ENCODE data around the gene WWOX. TPM values are rescaled to one million over a fixed set of nuclear protein-coding genes. Genes with fewer than 3 reads are reported as not detected.

Gene WWOX
- total RNA-seq, 1 experiment from 2014 or later: 15.6 TPM

DNA sequence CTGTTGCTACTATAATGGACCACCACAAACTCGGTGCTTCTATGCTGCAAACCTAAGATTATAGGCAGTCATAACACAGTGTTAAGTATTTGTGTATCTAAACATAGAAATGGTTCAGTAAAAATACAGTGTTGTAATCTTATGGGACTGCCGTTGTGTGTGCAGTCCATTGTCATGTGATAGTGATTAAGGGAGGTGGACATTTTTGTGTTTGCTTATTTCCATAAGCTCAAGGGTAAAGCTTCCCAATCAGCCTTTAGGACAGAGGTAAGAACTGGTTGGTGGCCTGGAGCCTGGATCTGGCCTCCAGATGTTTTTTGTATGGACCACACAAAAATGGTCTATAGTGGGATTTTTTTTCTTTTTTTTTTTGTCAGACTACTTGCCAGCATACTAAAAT, 29.9 kb downstream of the WWOX start:
- Mint-ChIP-seq H3K4me1 (no peaks in the 10 kb centered on the region), H3K4me3 (no peak overlapping the region), H3K9me3 (no peaks in the 10 kb centered on the region), H3K36me3 (ENCODE audit: insufficient read depth in 1 of 3, low read depth in 3 of 3) (no peaks in the 10 kb centered on the region), H3K27me3 (ENCODE audit: low read depth) (no peaks in the 10 kb centered on the region), H3K27ac (no peak overlapping the region)
- H2AK5ac ChIP-seq (ENCODE audit: insufficient read length, low read length): no peak overlapping the region
- no peak overlapping the region for H3K27ac ChIP-seq (ENCODE audit: insufficient read length, low read depth, low read length)
- no peak overlapping the region for H2BK120ac ChIP-seq (ENCODE audit: low read depth, low read length, poor library complexity, severe bottlenecking)
- no peak overlapping the region for H2BK20ac ChIP-seq (ENCODE audit: low read depth, low read length, poor library complexity, severe bottlenecking)
- H3K4me2 ChIP-seq (ENCODE audit: insufficient read depth, insufficient read length, low read length): no peak overlapping the region
- no peaks in the 10 kb centered on the region for H3K79me1 ChIP-seq (ENCODE audit: insufficient read depth, low read depth, low read length, poor library complexity, severe bottlenecking)
- no peak overlapping the region for H3K4ac ChIP-seq (ENCODE audit: low read depth, low read length)
- H2BK15ac ChIP-seq (ENCODE audit: low read depth, low read length): no peak overlapping the region
- no peak overlapping the region for H4K91ac ChIP-seq (ENCODE audit: insufficient read length, low read depth, low read length)
- no peaks in the 10 kb centered on the region; the same call in 1 of the 2 replicates for H3K4me1 ChIP-seq (ENCODE audit: insufficient read depth, low read length)
- no peak overlapping the region for H3K56ac ChIP-seq (ENCODE audit: insufficient read length, low read depth, low read length)
- DNase-seq: no peak
- no peak overlapping the region for H2BK12ac ChIP-seq (ENCODE audit: insufficient read length, low read depth, low read length)
- TF ChIP-seq, protein P1, sequence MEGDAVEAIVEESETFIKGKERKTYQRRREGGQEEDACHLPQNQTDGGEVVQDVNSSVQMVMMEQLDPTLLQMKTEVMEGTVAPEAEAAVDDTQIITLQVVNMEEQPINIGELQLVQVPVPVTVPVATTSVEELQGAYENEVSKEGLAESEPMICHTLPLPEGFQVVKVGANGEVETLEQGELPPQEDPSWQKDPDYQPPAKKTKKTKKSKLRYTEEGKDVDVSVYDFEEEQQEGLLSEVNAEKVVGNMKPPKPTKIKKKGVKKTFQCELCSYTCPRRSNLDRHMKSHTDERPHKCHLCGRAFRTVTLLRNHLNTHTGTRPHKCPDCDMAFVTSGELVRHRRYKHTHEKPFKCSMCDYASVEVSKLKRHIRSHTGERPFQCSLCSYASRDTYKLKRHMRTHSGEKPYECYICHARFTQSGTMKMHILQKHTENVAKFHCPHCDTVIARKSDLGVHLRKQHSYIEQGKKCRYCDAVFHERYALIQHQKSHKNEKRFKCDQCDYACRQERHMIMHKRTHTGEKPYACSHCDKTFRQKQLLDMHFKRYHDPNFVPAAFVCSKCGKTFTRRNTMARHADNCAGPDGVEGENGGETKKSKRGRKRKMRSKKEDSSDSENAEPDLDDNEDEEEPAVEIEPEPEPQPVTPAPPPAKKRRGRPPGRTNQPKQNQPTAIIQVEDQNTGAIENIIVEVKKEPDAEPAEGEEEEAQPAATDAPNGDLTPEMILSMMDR (conservative IDR thresholded peaks at IDR 0.05): no peak
- no peaks in the 10 kb centered on the region for H3K79me2 ChIP-seq (ENCODE audit: insufficient read depth, low read length)
- H3K23ac ChIP-seq (ENCODE audit: insufficient read length, low read depth, low read length): no peak overlapping the region
- H3K23me2 ChIP-seq (ENCODE audit: insufficient read length, low read depth, low read length, poor library complexity, severe bottlenecking): no peaks in the 10 kb centered on the region
- no peak overlapping the region for H3K18ac ChIP-seq (ENCODE audit: insufficient read length, low read depth, low read length)
- no peaks in the 10 kb centered on the region for H4K20me1 ChIP-seq (ENCODE audit: control insufficient read depth, insufficient read depth, insufficient read length)
- no peak overlapping the region for H2AFZ ChIP-seq (ENCODE audit: low read length)
- H3K9me3 ChIP-seq (ENCODE audit: control insufficient read depth, low read depth, low read length): no peaks in the 10 kb centered on the region
- H4K8ac ChIP-seq (replicated peaks; ENCODE audit: insufficient read length, low read depth, low read length): no peak overlapping the region
- no peak overlapping the region for H4K5ac ChIP-seq (ENCODE audit: insufficient read length, low read depth, low read length)
- H3K14ac ChIP-seq (ENCODE audit: insufficient read depth, low read length): no peak overlapping the region
- H3T11ph ChIP-seq (ENCODE audit: low read length): no peak overlapping the region
- H3K9ac ChIP-seq (ENCODE audit: extremely low read depth, insufficient read length, low read length): no peak overlapping the region
- no peaks in the 10 kb centered on the region for H3K27me3 ChIP-seq (ENCODE audit: insufficient read depth, low read length)
- no CpG with 5 or more reads among the region's 2 CpGs for WGBS (ENCODE audit: extremely low coverage, insufficient read length, low lambda C conversion rate)
- H2BK5ac ChIP-seq (ENCODE audit: insufficient read length, low read length): no peak overlapping the region
